GM21786 (cell line): ENCODE results near the gene RBM18.

ENCODE experiments used
- ATAC-seq: cut with Tn5 transposase; IDR thresholded peaks from one replicate; pipeline ENCODE4 v1.9.1; 2021; ENCODE audit not compliant: unreplicated experiment

The RBM18 gene

DNA sequence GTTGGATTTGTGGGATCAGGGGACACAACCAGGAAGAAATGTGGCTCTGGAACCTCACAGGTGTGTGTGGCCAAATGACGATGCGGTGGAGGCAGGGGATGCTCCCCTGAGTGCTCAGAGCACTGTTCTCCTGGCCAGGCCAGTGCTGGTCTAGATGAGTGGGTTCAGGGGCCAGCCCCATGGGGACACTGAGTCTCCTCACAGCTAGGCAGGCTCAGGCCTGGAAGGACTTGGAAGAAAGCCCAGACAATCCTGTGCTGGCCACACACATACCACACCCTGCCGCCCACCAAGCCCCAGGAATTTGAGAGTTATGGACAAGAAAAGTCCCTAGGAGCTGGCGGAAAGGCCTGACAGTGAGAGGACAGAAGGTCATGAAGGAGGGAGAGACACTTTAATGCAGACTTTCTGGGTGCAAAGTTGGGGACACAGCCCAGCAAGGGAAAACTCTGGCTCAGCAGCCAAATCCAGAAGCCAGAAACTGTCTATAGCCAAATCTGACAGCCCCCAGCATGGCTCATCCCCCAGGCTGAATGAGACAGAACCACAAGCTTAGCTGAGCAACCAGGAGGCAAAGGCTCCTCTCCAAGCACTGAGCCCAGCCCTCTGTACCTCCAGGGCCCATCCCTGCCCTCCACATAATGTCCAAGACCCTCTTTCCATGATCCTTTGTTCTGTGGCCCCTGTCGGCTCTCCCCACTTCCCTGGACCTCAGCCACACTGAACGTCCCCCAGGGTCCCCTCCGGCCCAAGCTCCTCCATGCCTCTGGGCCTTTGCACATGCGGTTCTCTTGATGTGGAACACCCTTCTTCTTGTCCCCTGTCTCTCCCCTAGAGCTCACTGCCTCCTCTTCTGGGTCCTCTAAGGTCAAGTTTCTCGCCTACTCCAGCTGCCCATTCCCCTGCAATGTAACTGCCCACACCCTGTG lies 58.3 kb downstream of the RBM18 start:
- ATAC-seq, result no peak

DNA sequence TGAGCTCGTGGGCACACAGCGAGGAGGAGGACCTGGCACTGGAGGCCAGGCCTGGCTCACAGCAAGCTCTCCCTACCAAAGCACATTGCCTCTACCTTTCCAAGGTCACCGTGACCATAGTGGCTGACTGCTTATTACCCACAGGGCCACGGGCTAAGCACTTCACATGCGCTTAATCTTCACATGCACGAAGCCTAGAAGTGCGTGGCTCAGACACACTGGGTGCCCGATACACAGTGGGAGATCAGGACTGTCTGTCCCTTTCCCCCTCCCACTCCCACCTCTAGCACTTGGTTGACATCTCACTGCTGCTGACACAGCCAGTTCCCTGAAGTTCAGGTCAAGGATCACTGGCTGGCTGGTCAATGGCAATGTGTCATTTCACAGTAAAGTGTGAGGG lies 59.5 kb downstream of the RBM18 start:
- ATAC-seq, result no peak

- no peak for ATAC-seq
Measured at GRCh38 chr9:122204491-122204890, 60.1 kb downstream of the RBM18 start.

DNA sequence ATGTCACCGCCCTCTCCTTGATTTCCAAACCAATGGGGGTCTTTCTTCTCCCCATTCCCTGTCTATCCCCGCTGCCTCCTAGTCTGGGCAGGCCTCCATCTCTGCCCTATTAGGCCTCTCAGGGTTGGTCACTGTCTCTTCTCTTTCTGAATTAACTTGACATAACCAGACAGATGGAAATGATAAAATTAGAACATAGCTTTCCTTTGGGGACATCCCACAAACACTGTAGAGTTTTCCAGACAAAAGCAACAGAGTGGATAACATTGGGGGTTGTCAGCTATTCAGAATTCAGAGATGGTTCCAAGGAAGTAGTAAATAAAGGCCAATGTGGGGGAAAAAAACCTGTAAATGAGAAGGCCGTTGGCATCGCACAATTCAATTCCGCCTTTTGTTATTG lies 60.6 kb downstream of the RBM18 start:
- ATAC-seq, result no peak

DNA sequence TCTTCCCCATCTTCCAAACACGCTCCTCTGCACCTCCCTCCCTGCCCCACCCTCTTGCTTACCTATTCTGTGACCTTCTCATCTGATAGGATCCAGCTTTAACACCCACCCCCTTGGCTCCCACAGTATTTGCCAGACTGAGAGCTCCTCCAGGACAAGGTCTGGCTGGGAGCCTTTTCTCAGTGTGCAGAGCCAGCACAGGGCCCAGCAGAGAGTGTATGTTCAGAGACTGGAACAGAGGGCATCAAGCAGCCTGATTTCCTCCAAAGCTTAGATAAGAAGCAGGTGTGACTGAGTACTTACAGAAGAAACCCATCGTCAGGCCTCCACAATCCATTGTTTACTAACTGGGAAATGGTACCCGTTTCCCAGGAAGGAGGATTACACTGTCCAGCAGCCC lies 62.5 kb downstream of the RBM18 start:
- no peak for ATAC-seq

- no peak for ATAC-seq
Measured at GRCh38 chr9:122201641-122202040, 63.0 kb downstream of the RBM18 start.

DNA sequence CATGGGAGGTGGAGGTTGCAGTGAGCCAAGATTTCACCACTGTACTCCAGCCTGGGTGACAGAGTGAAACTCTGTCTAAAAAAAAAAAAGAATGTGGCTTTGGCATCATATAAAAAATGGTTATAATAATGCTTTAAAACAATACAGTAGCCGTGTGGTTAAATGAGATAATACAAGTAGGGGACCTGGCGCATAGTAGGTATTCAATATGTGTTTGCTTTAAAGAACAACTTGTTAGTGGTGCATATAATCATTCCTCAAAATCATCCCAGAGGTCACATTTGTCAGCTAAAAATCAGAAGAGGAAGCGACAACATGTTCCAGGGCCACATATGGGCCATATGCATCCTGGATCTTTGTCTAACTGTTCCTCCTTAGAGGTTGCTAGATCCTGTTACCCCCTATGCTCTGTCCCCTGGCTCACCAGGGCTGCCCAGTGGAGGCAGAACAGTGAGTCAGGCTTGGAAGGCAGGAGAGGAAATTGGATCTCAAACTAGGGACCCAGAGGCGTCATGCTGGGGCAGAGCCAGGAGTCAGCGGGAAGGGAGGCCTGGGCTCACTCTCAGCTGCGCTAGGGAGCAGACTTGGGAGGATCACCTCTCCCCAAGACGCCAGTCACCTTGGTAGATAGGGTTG lies 63.6 kb downstream of the RBM18 start:
- no peak for ATAC-seq

DNA sequence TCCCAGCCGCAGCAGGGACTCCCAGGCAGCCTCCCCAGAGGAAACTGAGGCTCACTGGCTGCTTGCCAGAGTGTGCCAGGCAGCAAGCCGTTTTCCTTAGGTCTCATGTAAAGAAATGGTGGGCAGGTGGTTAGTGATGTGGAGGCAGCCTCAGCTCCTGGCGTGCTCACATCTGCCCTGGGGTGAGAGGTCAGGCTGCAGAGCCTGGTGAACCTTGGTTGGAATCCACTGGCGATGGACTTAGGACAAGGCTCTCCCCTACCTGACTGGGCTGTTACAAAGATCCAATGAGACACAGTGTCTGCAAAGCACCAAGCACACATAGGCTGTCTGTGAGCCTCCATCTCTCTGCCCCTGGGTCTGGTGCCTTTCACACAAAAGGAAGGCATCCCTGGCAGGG lies 66.8 kb downstream of the RBM18 start:
- ATAC-seq, result no peak

DNA sequence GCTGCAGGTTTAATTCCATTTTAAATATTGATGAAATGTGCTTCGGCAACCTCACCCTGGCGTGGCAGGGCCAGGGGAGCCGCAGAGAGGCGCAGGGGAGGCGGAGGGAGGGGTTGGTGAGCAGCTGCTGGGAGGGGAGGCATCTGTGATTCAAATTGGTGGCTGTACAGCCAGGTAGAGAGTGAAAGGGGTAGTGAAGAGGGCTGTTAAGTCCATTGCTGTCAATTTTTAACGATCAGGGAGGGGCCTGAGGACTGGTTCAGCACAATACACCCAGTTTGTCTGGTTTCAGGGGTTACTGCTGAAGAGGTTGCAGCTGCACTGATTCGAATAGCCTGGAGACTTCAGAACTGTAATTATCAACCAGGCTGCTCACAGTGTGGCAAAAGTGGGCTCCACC lies 67.2 kb downstream of the RBM18 start:
- peak; percentile 58 for ATAC-seq

DNA sequence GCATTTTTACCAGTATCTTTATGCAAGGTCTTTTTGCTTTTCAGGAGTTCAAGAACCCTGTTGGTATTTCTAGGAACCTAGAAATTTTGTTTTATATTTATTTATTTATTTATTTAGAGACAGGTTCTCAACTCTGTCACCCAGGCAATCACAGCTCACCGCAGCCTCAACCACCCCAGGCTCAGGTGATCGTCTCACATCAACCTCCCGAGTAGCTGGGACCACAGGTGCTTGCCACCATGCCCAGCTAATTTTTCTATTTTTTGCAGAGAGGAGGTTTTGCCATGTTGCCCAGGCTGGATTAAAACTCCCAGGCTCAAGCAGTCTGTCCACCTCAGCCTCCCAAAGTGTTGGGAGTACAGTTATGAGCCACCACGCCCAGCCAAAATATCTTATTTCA lies 68.8 kb downstream of the RBM18 start:
- no peak for ATAC-seq

GRCh38 chr9:122193651-122194050 lies 71.0 kb downstream of the RBM18 start:
- ATAC-seq, result no peak

DNA sequence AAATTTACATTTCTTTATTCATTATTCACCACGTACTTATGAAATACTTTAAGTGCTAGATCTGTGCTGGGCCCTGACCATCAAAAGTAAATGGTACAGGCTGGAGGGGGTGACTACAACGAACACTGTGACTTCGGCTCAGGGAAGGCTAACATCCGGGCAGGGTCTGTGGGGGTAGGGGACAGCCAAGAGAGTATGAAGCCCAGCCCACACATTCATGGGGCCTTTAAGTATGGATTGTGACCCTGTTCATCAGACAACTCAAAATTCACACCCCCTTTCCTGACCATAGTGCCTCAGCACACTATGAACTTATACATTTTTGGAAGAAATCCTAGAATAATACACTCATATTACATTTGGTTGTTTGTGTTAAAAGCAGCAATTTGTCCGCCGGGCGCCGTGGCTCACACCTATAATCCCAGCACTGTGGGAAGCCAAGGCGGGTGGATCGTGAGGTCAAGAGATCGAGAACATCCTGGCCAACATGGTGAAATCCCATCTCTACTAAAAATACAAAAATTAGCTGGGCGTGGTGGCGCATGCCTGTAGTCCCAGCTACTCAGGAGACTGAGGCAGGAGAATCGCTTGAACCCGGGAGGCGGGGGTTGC lies 71.6 kb downstream of the RBM18 start:
- ATAC-seq, result no peak

DNA sequence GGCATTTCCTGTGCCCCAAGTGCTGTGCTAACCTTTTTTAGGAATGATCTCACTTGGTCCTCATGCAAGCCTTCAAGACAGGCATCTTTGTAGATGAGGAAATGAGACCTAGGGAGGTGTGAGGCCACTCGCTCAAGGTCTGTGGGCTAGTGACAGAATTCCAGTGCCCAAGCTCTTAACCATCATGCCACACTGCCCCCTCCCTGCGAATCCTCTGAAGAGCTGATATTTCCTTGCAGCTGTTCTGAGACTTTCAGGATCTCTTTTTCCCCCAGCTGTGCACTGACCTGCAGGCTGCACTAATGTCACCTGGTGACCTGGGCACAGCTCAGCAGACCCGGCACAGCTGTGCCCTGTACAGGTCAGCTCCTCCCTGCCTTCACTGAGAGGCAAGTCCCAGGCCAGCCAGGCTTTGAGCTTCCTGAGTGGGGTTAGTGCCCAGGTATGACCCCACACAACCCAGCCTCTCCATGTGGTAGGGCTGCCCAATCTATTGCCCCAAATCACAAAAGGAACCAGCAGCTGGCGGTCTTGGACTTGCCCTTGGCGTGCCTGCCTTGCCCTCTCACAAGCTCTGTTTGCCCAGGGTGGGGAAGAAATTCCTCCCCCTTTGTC lies 72.3 kb downstream of the RBM18 start:
- no peak for ATAC-seq

DNA sequence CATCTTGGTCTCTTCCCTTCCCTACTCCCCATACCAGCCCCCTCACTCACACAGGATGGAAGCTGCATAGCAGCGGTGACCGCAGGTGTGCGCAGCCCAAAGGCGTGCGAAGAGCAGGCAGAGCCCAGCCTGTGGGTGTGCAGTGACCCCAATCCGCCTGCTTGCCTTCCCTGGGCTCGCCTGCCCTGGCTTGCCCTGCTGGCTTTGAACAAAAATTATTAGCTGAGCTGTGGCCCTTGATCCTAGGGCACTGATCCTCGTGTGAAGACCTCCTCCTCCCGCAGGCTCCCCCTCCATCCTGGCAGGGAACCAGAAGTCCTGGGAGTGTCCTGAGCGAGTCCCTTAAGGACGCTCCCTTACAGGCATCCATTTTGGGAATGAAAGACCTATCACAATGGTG lies 73.1 kb downstream of the RBM18 start:
- ATAC-seq, result no peak

- ATAC-seq, result no peak
Measured at GRCh38 chr9:122190597-122191381, 73.9 kb downstream of the RBM18 start.

DNA sequence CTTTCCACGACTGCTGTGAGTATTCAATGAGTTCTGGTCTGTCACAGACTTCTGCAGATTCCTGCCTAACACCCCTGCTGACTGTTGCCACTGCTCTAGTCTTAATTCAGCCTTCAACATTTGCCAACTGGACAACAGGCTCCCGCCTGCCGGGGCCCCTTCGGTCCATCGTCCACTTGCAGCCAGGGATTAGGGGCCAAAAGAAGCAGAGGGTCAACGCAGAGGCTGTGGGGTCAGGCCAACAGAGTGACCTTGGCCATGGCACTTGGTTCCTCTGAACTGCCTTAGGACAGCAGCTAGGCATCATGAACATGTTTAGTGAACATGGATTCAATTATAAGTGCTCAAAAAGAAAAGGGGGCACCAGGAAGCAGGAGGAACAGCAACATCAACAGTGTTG lies 76.3 kb downstream of the RBM18 start:
- no peak for ATAC-seq
